GM12891 (cell line): ENCODE measurements around the gene TSHZ1.

Source experiments
- DNase-seq: peaks from one replicate; pipeline ENCODE4 v3.0.0; 2011; ENCODE audit warnings: low spot score; ENCODE audit not compliant: insufficient read length
- FAIRE-seq: peaks from 2 replicates; lab custom pipeline; 2011; peaks lifted over from hg19 to GRCh38; lab: Jason Lieb, UNC
- PAX5 ChIP-seq: IDR thresholded peaks from 2 replicates; pipeline ENCODE4 v1.6.1; 2011; ENCODE audit warnings: low read length, moderate library complexity, mild to moderate bottlenecking; ENCODE audit not compliant: insufficient read depth, severe bottlenecking
- POLR2A ChIP-seq: IDR thresholded peaks from 2 replicates; pipeline ENCODE4 v1.6.1; 2011; ENCODE audit warnings: low read depth, low read length, control low read depth
- POLR2AphosphoS5 ChIP-seq: IDR thresholded peaks from 2 replicates; pipeline ENCODE4 v1.6.1; 2011; ENCODE audit warnings: low read depth, low read length, control low read depth
- POU2F2 ChIP-seq: IDR thresholded peaks from 2 replicates; pipeline ENCODE4 v1.6.1; 2011; ENCODE audit warnings: low read depth, mild to moderate bottlenecking, control low read depth, low read length, moderate library complexity
- SPI1 ChIP-seq: IDR thresholded peaks from 2 replicates; pipeline ENCODE4 v1.6.1; 2011; ENCODE audit warnings: low read depth, low read length, control low read depth
- TAF1 ChIP-seq: IDR thresholded peaks from 2 replicates; pipeline ENCODE4 v1.6.1; 2011; ENCODE audit warnings: low read depth, low read length, control low read depth

Gene TSHZ1

GRCh38 chr18:75253043-75253442 lies 42.4 kb downstream of the TSHZ1 start:
- no peak for DNase-seq
- no peak for TF ChIP-seq TAF1
- no peak for TF ChIP-seq PAX5
- TF ChIP-seq POLR2A, result no peak
- no peak for TF ChIP-seq POLR2AphosphoS5
- no peak for TF ChIP-seq POU2F2
- TF ChIP-seq SPI1, result no peak

DNA sequence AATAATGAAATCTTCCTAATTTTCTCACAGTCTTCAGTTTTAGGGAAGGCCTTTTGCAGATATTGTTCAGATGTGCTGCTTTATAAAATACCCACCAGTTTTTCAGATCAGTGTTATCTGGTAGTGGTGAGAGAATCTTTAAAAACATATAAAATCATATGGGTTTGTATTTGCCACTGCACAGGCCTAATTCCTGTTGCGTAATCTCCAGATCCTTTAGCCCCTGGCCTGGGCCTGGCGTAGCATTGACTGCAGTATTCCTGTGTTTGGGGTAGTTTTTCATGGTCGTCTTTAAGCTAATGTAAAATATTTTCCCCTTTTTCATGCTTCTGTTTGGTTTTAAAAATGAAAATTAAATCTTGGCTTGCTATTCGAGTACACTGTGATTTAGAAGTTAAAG lies 43.2 kb downstream of the TSHZ1 start:
- TF ChIP-seq PAX5 (no peak), POLR2A (no peak), POLR2AphosphoS5 (no peak), SPI1 (no peak), POU2F2 (no peak), TAF1 (no peak)
- FAIRE-seq, result no peak
- DNase-seq, result no peak

More at GRCh38 chr18:75253043-75253442, 42.4 kb downstream of the TSHZ1 start:
- no peak for FAIRE-seq

DNA sequence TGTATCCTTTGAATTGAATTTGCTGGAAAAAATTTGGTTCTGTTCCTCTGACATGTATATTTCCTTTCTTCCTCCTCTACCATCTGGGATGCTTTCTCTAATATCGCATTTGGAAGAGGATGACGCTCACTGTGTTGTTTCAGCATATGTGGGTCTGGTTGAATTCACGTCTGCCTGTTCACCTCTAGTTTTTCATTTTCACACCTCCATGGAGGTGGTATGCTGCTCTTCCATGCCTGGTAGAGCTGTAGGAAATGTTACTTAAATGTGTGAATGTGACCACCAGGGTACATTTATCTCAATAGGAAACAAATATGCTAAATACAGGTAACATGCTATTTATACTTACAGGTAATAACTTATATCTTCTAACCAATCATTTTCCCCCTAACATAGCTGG lies 44.5 kb downstream of the TSHZ1 start:
- DNase-seq, result no peak
- TF ChIP-seq POU2F2 (no peak), SPI1 (no peak), POLR2AphosphoS5 (no peak), POLR2A (no peak), TAF1 (no peak)

GRCh38 chr18:75256376-75256775 lies 45.8 kb downstream of the TSHZ1 start:
- TF ChIP-seq POLR2AphosphoS5 (no peak), POU2F2 (no peak), POLR2A (no peak), SPI1 (no peak), TAF1 (no peak), PAX5 (no peak)
- FAIRE-seq, result no peak

More for the DNA sequence above, 44.5 kb downstream of the TSHZ1 start:
- FAIRE-seq, result peak; percentile 75

GRCh38 chr18:75257605-75258004 lies 47.0 kb downstream of the TSHZ1 start:
- no peak for TF ChIP-seq POU2F2
- TF ChIP-seq TAF1, result no peak
- no peak for TF ChIP-seq SPI1
- no peak for TF ChIP-seq POLR2A
- TF ChIP-seq POLR2AphosphoS5, result no peak
- no peak for TF ChIP-seq PAX5
- no peak for FAIRE-seq
- DNase-seq, result no peak

More at GRCh38 chr18:75256376-75256775, 45.8 kb downstream of the TSHZ1 start:
- no peak for DNase-seq

- DNase-seq (no peak), FAIRE-seq (peak; percentile 76)
- no peak for TF ChIP-seq TAF1
- TF ChIP-seq POU2F2, result peak; percentile 63; the same call in 1 of the 2 replicates
- peak; percentile 56 for TF ChIP-seq SPI1
- TF ChIP-seq POLR2A, result peak; percentile 68; the same call in 1 of the 2 replicates
Observed at GRCh38 chr18:75261430-75262223, 51.0 kb downstream of the TSHZ1 start.

- FAIRE-seq, result peak; percentile 51
- TF ChIP-seq SPI1 (no peak), TAF1 (no peak), POLR2A (no peak), PAX5 (no peak)
- no peak for DNase-seq
Observed at GRCh38 chr18:75262511-75262910, 51.9 kb downstream of the TSHZ1 start.

- DNase-seq, result no peak
- TF ChIP-seq TAF1 (no peak), PAX5 (no peak), POLR2A (no peak), SPI1 (no peak), POLR2AphosphoS5 (no peak), POU2F2 (no peak)
- FAIRE-seq, result no peak
Observed at GRCh38 chr18:75264195-75264594, 53.6 kb downstream of the TSHZ1 start.

DNA sequence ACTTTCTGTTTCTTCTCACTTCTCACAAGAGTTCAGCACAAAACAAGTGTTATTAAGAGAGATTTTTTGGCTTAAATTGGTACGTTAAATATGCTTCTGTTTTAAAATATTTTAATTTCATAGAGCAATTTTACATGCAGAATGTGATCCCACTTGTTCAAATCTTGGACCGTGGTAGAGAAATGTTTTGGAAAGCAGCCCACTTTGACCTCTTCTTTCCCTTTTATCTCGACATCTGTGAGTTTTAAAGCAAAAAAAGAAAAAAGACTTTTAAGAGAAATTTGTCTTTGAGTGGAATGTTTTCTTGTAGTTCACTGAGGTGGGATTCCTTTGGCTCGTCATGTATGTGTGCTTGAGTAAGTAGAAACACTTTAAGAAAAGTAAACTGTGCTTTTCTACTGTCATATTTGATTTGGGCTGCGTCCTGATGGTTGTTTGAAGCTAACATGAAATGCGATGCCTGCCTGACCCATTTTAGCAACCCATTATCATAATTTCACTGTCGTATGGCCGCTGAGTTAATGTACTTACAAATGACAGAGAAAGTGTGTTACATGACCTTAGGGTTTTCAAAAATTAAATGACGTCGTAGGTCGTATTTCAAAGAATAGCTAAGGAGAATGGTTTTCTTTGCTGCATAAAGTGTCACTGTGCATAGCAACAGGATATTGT lies 54.5 kb downstream of the TSHZ1 start:
- no peak for TF ChIP-seq POU2F2
- no peak for TF ChIP-seq PAX5
- no peak for TF ChIP-seq SPI1
- TF ChIP-seq POLR2AphosphoS5, result no peak
- TF ChIP-seq POLR2A, result no peak
- TF ChIP-seq TAF1, result no peak
- DNase-seq (no peak), FAIRE-seq (no peak)

DNA sequence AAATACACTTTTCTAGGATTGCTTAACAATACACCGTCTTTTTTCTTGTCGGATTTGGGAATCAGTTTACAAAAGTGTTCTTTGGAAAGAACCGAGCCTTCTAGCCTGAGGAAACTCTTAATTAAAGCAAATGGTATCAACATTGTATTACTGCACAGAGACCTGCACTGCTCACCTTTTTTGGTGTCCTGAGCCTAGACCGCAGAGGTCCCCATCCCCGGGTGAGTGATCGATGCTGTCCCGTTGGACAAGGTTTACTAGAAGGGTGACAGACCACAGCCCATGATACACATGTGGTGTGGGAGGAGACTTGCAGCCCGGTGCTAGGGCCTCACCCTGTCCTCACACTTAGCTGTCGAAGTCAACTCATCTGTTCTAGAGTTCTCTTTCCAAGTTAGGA lies 55.3 kb downstream of the TSHZ1 start:
- no peak for DNase-seq
- no peak for TF ChIP-seq POLR2A
- no peak for TF ChIP-seq POLR2AphosphoS5
- no peak for TF ChIP-seq SPI1
- no peak for TF ChIP-seq TAF1
- no peak for TF ChIP-seq PAX5
- TF ChIP-seq POU2F2, result no peak
- FAIRE-seq, result no peak
